GM18499 (cell line): ENCODE results near the gene KRTAP2-4.
"Not testable (repeated sequence)": the region's sequence is repeated elsewhere in the genome, so short reads cannot be mapped to it uniquely, and the experiment has no call there.

Experiments
- ATAC-seq: cut with Tn5 transposase; IDR thresholded peaks from one replicate; pipeline ENCODE4 v1.9.1; 2021; ENCODE audit warnings: moderate number of reproducible peaks; ENCODE audit not compliant: insufficient read depth, unreplicated experiment

The KRTAP2-4 gene

GRCh38 chr17:41065829-41066624, at the start of gene KRTAP2-4:
TSS of gene KRTAP2-4 (minus strand) at chr17:41065879. CDS start at chr17:41065845, 34 bp downstream.
- ATAC-seq, result no peak

- ATAC-seq, result no peak
These were observed 45.6 kb upstream of the KRTAP2-4 start for GRCh38 chr17:41111151-41111885.

GRCh38 chr17:41108728-41109386, 43.2 kb upstream of the KRTAP2-4 start:
- ATAC-seq, result not testable (repeated sequence)

GRCh38 chr17:41107941-41108450, 42.3 kb upstream of the KRTAP2-4 start:
- no peak for ATAC-seq

- not testable (repeated sequence) for ATAC-seq
These were observed 39.7 kb upstream of the KRTAP2-4 start, which contains the start of gene KRTAP4-9 for GRCh38 chr17:41105347-41105746. TSS of gene KRTAP4-9 (plus strand) at chr17:41105389. CDS start at chr17:41105389, 0 bp downstream.

GRCh38 chr17:41104386-41105038, 38.8 kb upstream of the KRTAP2-4 start:
- ATAC-seq, result not testable (repeated sequence)

GRCh38 chr17:41103896-41104295, 38.2 kb upstream of the KRTAP2-4 start:
- ATAC-seq, result no peak

GRCh38 chr17:41101586-41102259, 36.0 kb upstream of the KRTAP2-4 start, which contains the start of gene KRTAP4-16:
TSS of gene KRTAP4-16 (minus strand) at chr17:41102209. CDS start at chr17:41102209, 0 bp downstream.
- no peak for ATAC-seq

GRCh38 chr17:41099682-41100480, 34.2 kb upstream of the KRTAP2-4 start:
- ATAC-seq, result not testable (repeated sequence)

- no peak for ATAC-seq
These were observed 32.8 kb upstream of the KRTAP2-4 start for GRCh38 chr17:41098481-41098880.

- ATAC-seq, result no peak
These were observed 32.4 kb upstream of the KRTAP2-4 start, which contains the start of gene KRTAP4-8 for GRCh38 chr17:41098042-41098441. TSS of gene KRTAP4-8 (minus strand) at chr17:41098142. CDS start at chr17:41098084, 58 bp downstream.

- no peak for ATAC-seq
These were observed 30.4 kb upstream of the KRTAP2-4 start for GRCh38 chr17:41096055-41096454.

GRCh38 chr17:41088760-41089352, 23.2 kb upstream of the KRTAP2-4 start:
- not testable (repeated sequence) for ATAC-seq

- not testable (repeated sequence) for ATAC-seq
These were observed 18.6 kb upstream of the KRTAP2-4 start, which contains the start of gene KRTAP4-7 for GRCh38 chr17:41084100-41084856. TSS of gene KRTAP4-7 (plus strand) at chr17:41084150. CDS start at chr17:41084207, 57 bp downstream.

GRCh38 chr17:41083427-41083826, 17.7 kb upstream of the KRTAP2-4 start:
- not testable (repeated sequence) for ATAC-seq

- no peak for ATAC-seq
These were observed 16.9 kb upstream of the KRTAP2-4 start for GRCh38 chr17:41082626-41083025.

GRCh38 chr17:41076788-41077187, 11.1 kb upstream of the KRTAP2-4 start:
- ATAC-seq, result no peak
